Mesothelial cell of epicardium (in vitro differentiated cells): ENCODE data around the gene APOC4. TPM values are rescaled to one million over a fixed set of nuclear protein-coding genes. Genes with fewer than 3 reads are reported as not detected.

Experiments used
- DNase-seq, 2 experiments: peaks; one replicate each; pipeline ENCODE4 v3.0.0; 2021; ENCODE audit warnings: low spot score in 2 of 2; ENCODE audit not compliant: unreplicated experiment in 2 of 2
- H3K27ac Mint-ChIP-seq: 2 replicates; pipeline ENCODE4 v1.8.0; 2021; ENCODE audit warnings: mixed read lengths
- H3K27me3 Mint-ChIP-seq: 2 replicates; pipeline ENCODE4 v1.8.0; 2021; ENCODE audit warnings: low read depth, mixed read lengths
- H3K36me3 Mint-ChIP-seq: 2 replicates; pipeline ENCODE4 v1.8.0; 2021; ENCODE audit warnings: mixed read lengths
- H3K4me1 Mint-ChIP-seq: 2 replicates; pipeline ENCODE4 v1.8.0; 2021; ENCODE audit warnings: mixed read lengths
- H3K4me3 Mint-ChIP-seq: 2 replicates; pipeline ENCODE4 v1.8.0; 2021; ENCODE audit warnings: mild to moderate bottlenecking, moderate library complexity, mixed read lengths
- H3K9me3 Mint-ChIP-seq: 2 replicates; pipeline ENCODE4 v1.8.0; 2021; ENCODE audit warnings: mixed read lengths
- total RNA-seq: library from RNA; stranded (reverse); gene quantifications from 3 replicates; pipeline ENCODE4 v1.2.1, GENCODE V29; 2021
- TF ChIP-seq, protein P1 (sequence below): fragments of 200-600 bp; sonication (generic); IDR thresholded peaks from one replicate; pipeline ENCODE4 v1.5.0; 2021; ENCODE audit warnings: antibody characterized with exemption; ENCODE audit not compliant: unreplicated experiment

APOC4 gene, protein sequence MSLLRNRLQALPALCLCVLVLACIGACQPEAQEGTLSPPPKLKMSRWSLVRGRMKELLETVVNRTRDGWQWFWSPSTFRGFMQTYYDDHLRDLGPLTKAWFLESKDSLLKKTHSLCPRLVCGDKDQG
- not detected in 3 replicates for total RNA-seq

DNA sequence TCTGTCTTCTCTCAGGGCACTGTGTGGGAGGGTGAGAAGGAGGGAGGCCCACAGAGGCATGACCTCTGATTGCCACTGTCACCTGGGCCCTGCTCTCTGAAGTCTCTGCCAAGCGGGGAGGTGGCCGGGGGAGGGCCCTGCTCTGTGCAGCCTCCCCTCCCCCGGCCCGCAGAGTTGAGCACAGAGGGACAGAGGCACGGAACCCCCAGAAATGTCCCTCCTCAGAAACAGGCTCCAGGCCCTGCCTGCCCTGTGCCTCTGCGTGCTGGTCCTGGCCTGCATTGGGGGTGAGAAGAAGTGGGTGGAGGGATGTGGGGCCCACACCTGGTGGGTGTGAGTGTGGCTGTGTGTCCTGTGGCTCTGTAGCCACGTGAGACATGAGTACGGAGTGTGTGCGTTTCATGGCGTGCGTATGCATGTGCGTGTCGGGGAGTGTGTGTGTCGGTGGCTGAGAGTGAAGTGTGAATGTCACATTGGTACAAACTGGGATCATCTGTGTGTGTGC, at the start of gene APOC4:
TSS of gene APOC4 (plus strand) at position 171 of the 505 bp plus-strand sequence. CDS start at position 212, 41 bp downstream.
- no peaks in the 10 kb centered on the region for H3K27me3 Mint-ChIP-seq
- no peak for DNase-seq
- no peak within 1 kb of the TSS for H3K4me3 Mint-ChIP-seq
- TF ChIP-seq, protein P1, sequence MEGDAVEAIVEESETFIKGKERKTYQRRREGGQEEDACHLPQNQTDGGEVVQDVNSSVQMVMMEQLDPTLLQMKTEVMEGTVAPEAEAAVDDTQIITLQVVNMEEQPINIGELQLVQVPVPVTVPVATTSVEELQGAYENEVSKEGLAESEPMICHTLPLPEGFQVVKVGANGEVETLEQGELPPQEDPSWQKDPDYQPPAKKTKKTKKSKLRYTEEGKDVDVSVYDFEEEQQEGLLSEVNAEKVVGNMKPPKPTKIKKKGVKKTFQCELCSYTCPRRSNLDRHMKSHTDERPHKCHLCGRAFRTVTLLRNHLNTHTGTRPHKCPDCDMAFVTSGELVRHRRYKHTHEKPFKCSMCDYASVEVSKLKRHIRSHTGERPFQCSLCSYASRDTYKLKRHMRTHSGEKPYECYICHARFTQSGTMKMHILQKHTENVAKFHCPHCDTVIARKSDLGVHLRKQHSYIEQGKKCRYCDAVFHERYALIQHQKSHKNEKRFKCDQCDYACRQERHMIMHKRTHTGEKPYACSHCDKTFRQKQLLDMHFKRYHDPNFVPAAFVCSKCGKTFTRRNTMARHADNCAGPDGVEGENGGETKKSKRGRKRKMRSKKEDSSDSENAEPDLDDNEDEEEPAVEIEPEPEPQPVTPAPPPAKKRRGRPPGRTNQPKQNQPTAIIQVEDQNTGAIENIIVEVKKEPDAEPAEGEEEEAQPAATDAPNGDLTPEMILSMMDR: no peak
- no peak within 1 kb of the TSS for H3K27ac Mint-ChIP-seq
- no peaks in the 10 kb centered on the region for H3K4me1 Mint-ChIP-seq
- H3K9me3 Mint-ChIP-seq: no peaks in the 10 kb centered on the region
- no peaks in the 10 kb centered on the region for H3K36me3 Mint-ChIP-seq

GRCh38 chr19:44892932-44893331, 49.1 kb upstream of the APOC4 start:
- TF ChIP-seq, protein P1: no peak
- no peak for DNase-seq
- Mint-ChIP-seq H3K9me3 (no peaks in the 10 kb centered on the region), H3K4me1 (peaks cover 19% of the 10 kb centered on the region), H3K36me3 (peaks cover 30% of the 10 kb centered on the region), H3K4me3 (peak overlapping the region; percentile 80), H3K27me3 (no peaks in the 10 kb centered on the region), H3K27ac (peak overlapping the region; percentile 14)

DNA sequence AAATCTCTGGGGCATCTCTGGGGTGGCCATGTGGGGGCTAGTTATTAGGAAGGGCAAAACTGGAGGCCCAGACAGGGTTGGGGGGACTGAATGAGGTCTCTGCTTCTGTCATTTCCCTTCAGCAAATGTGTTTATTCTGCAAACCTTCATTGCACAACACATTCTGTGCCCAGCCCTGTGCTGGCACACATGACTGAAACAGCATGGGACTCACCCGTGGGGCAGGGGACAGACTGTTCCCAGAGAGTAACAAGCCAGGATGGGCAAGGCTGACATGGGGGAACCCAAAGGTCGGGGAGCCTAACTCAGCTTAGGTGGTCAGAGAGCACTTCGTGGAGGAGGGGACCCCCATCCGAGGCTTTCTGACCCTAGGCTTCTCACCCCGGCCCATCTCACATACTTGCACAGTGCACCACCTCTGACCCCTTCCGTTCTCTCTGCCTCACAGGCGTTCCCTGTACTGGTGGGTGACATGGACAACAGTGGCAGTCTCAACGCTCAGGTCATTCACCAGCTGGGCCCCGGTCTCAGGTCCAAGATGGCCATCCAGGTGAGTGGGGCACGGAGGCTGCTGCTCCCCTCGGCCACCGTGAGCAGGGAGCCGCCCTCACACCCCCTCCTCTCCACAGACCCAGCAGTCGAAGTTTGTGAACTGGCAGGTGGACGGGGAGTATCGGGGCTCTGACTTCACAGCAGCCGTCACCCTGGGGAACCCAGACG, 48.5 kb upstream of the APOC4 start:
- no peak for DNase-seq
- peaks cover 26% of the 10 kb centered on the region for H3K36me3 Mint-ChIP-seq
- TF ChIP-seq, protein P1: no peak
- no peaks in the 10 kb centered on the region for H3K27me3 Mint-ChIP-seq
- H3K4me1 Mint-ChIP-seq: peaks cover 19% of the 10 kb centered on the region
- peak overlapping the region; percentile 80 for H3K4me3 Mint-ChIP-seq
- no peaks in the 10 kb centered on the region for H3K9me3 Mint-ChIP-seq
- no peak overlapping the region for H3K27ac Mint-ChIP-seq

DNA sequence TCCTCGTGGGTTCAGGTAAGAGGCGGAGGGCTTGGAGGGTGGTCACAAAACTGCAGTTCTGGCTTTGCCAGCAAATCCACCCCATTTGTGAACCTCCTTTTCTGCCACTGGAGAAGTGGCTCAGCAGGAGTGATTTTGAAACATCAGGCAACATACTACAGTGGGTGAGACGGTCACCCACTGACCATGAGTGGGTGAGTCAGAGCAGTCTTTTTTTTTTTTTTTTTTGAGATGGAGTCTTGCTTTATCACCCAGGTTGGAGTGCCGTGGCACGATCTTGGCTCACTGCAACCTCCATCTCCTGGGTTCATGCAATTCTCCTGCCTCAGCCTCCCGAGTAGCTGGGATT, 48.0 kb upstream of the APOC4 start:
- Mint-ChIP-seq H3K27ac (no peak overlapping the region), H3K27me3 (no peaks in the 10 kb centered on the region), H3K4me1 (peaks cover 19% of the 10 kb centered on the region), H3K9me3 (no peaks in the 10 kb centered on the region), H3K4me3 (no peak overlapping the region), H3K36me3 (peaks cover 23% of the 10 kb centered on the region)
- DNase-seq: no peak
- TF ChIP-seq, protein P1: no peak

DNA sequence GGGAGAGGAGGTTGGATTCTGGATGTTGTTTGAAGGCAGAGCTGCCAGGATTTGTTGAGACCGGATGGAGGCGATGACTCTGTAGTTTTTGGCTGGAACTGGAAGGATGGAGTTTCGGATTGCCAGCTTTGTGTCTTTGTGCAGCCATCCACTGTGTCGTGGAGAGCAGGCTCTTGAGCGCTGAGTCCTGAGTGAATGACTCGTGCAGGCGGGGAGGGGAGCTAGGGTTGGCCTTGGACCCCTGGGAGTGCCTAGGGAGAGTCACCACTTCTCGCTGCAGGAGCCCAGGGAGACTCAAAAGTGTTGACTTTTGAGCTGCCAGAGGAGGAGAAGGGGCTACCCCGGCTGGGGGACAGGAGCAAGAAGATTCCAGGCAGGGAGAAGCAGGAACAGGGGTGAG, 47.1 kb upstream of the APOC4 start:
- H3K27ac Mint-ChIP-seq: no peak overlapping the region
- peaks cover 17% of the 10 kb centered on the region for H3K4me1 Mint-ChIP-seq
- peaks cover 25% of the 10 kb centered on the region for H3K36me3 Mint-ChIP-seq
- no peaks in the 10 kb centered on the region for H3K27me3 Mint-ChIP-seq
- TF ChIP-seq, protein P1: no peak
- no peak for DNase-seq
- H3K9me3 Mint-ChIP-seq: no peaks in the 10 kb centered on the region
- no peak overlapping the region for H3K4me3 Mint-ChIP-seq
